GM12892 (cell line): ENCODE data around the gene TNS1.

Experiments
- POLR2A ChIP-seq: IDR thresholded peaks from 2 replicates; pipeline ENCODE4 v1.6.1; 2011; ENCODE audit warnings: low read depth, low read length, control low read depth
- POLR2AphosphoS5 ChIP-seq: IDR thresholded peaks from 2 replicates; pipeline ENCODE4 v1.6.1; 2011; ENCODE audit warnings: low read depth, low read length, control low read depth
- TAF1 ChIP-seq: IDR thresholded peaks from 2 replicates; pipeline ENCODE4 v1.6.1; 2011; ENCODE audit warnings: low read depth, mild to moderate bottlenecking, control low read depth, low read length, borderline replicate concordance

DNA sequence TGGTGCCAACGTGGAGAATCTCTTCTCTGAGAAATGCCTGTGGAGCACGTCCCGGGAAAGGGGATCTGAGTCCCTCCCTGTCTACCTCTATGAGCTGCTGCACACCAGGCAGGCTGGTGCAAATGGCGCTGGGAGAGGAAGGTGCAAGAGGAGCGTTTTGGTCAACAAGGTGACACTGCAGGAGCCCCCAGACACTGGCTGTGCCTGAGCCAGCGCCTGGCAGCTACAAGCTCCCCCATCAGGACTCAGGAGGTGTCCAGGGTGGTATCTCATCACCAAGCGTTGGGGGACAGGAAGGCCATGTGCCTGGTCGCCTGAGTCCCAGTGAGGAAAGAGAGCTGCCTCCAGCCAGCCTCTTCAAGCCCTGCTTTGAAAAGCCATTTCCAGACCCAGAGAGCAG lies 173.4 kb downstream of the TNS1 start:
- TF ChIP-seq POLR2A (no peak), POLR2AphosphoS5 (no peak), TAF1 (no peak)
